Raji (cell line): ENCODE results near the gene CIT.

ENCODE experiments used
- POLR2A ChIP-seq: IDR thresholded peaks from 2 replicates; pipeline ENCODE4 v1.6.1; 2011; ENCODE audit warnings: low read depth, low read length, control low read depth; ENCODE audit not compliant: insufficient read depth

The CIT gene

DNA sequence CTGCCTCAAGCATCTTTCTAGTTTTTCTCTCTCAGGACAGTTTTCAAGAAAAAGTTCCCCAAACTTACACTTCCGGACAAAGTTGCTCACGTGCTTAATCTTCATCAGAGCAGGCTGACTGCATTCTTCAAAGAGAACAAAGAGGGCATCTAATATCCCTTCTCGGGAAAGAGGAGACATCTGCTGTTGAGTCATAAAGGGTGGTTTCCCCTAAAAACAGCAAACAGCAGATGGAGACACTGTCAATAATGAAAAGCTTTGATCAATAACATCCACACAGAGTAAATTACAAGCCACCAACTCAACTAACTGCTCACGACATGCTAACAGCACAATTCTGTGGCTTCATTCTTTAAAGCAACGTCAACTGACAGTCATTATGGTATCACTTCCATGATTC is 8.1 kb downstream of the CIT start:
- TF ChIP-seq POLR2A: no peak

DNA sequence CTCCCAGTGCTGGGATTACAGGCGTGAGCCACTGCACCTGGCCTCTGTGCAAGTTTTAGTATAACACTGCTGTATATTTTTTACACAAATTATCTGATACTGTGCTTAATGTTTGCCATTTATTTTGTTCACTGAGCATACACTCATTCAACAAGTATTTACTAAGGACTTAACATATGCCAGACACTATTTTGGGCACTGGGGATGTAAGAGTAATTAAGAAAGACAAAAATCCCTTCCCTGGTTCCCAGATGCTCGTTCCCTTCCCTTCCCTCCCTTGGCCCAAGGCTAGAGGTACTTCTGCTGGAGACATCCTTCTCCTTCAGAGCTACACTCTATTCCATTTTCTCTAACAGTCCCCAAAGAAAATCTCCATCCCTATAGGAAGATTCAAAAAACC is 12.5 kb downstream of the CIT start:
- TF ChIP-seq POLR2A: no peak

DNA sequence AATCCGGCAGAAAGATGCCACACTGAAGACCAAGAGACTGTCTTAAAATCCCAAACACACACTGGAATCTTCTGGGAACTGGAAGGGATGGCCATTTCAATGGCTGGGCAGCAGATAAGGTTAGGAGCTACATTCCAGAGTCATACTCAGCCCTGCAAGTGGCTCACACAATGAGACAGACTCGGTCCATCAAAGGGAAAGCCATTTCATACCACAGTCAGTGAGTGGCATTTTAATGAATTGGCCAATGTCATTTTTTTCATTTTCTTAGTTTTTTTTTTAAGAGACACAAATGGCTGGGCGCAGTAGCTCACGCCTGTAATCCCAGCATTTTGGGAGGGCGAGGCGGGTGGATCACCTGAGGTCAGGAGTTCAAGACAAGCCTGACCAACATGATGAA is 17.9 kb downstream of the CIT start:
- no peak for TF ChIP-seq POLR2A

DNA sequence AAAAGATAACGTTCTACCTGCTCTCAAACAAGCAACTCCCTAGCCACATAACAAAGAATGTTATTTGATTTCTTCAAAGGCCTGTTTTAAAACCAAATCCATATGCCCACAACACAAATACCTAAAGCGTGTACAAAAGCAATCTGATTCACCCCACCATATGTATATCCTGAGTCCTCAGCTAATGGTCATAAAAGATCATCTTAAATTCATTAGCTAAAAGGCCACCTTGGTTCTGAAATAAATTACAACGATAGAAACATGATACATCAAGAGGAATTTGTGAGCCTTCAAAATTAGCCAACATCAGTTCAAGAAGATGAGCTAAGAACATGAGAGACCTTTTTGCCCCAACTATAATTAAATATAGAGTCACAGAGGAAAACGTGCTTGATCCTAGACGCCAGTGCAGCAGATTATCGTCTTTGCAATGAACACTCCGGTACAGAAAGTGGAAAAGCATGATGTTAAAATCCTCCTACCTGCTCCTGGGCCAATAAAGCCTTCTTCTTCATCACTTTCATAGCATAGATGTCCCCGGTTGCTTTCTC is 20.0 kb downstream of the CIT start:
- TF ChIP-seq POLR2A: no peak

DNA sequence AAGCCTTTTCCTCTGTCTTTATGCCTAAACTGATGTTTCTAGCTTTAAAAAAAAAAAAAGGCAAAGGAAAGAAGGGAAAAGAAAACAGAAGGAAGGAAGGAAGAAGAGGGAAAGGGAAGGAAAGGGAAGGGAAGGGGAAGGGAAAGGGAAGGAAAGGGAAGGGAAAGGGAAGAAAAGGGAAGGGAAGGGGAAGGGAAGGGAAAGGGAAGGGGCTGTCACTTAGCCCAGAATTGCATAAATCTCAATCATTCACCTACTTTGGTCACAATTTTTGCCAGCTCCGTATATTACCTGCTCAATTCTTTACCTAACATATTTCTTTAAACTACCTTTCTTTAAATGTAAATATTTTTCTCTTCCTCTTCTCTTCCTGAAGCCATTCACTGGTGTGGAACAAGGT is 26.8 kb downstream of the CIT start:
- no peak for TF ChIP-seq POLR2A

DNA sequence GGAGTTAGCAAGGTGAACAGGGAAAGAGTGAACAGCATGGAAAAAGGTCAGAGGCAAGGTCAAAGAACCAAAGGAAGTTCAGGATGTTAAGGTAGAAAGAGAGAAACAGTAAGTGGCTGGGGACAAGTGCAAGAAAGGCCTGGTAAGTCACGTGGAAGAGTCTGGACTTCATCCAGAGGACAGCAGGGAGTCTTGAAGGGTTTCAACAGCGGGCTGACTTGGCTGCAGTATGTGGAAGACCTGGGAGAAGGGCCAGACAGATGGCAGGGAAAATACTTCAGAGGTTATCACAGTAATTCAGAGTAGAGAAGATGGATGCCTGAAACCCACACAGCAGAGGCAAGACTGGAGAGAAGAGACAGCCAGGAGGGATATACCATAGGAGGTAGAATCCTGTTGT is 34.0 kb downstream of the CIT start:
- TF ChIP-seq POLR2A: no peak

DNA sequence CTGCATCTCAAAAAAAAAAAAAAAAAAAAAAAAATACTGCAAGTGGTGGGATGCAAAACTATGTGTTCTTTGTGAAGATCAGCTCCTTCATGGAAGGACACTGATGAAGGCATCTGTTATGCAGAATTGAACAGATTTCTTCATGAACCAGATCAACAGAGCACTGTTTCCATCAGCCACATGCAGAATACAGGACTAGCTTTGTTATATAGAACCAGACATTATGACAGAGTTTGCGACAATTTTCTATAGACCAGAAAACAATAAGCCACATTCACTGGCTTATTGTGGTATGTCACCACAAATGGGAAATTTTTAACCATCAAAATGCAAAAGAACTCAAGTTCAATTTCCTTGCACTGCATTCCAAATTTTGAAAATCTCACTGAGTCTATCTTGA is 34.7 kb downstream of the CIT start:
- TF ChIP-seq POLR2A: no peak

DNA sequence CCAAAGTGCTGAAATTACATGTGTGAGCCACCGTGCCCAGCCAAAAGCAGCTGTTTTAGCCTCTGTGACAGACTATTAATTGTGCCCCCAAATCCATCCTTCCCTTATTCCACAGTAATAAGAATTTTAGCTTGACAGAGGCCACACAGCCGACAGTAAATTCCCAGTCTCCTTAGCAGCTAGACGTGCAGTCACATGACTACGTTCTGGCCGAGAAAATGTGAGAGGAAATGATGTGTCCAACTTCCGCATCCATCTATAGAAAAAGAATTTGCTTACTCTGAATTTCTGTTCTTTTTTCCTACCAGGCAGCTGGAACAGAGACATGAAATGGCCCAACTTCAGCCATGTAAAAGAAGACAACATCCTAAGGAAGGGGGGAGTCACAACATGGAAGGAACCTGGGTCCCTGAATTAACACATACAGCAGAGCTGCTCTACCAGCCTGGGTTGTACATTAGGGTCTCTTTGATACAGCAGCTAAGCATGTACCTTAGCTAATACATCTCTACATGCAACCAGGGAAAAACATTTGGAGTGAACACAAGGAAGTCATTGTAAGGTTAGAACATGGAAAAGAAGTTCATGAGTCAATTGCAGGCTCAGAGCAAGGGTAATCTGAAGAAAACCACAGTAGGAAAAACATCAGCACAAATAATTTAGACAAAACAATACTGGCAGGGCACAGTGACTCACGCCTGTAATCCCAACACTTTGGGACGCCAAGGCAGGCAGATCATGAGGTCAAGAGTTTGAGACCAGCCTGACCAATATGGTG is 35.5 kb downstream of the CIT start:
- TF ChIP-seq POLR2A: no peak

DNA sequence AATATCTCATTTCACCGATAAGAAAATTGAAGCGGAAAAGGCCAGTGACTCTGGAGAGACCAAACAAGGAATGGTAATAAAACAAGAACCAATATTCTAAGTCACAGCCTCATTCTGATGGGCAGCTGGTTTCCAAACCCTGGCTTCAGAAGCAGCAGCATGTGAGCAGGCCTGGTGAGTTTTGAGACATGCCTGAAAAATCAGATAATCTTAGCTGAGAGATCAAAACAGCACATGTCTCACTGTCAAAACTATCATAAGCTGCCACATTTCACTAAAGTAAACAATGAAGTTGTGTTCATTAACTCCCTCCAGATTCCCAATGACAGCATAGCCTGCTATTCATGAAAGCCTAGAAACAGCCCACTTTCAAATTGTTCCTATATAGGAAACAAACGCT is 36.5 kb downstream of the CIT start:
- TF ChIP-seq POLR2A: no peak

DNA sequence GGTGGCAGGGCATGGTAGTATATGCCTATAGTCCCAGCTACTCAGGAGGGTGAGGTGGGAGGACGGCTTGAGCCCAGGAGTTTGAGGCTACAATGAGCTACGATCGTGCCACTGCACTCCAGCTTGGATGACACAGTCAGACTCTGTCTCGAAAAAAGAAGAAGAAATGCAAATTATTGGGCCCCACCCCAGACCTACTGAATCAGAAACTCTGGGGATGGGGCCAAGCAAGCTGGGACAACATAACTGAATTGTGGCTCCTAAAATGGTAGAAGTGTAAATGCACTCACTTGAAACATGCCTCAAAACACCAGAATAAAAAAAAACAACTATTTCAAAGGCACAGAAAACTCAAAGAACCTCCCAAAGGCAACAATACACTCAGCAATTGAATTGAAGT is 37.0 kb downstream of the CIT start:
- TF ChIP-seq POLR2A: no peak

DNA sequence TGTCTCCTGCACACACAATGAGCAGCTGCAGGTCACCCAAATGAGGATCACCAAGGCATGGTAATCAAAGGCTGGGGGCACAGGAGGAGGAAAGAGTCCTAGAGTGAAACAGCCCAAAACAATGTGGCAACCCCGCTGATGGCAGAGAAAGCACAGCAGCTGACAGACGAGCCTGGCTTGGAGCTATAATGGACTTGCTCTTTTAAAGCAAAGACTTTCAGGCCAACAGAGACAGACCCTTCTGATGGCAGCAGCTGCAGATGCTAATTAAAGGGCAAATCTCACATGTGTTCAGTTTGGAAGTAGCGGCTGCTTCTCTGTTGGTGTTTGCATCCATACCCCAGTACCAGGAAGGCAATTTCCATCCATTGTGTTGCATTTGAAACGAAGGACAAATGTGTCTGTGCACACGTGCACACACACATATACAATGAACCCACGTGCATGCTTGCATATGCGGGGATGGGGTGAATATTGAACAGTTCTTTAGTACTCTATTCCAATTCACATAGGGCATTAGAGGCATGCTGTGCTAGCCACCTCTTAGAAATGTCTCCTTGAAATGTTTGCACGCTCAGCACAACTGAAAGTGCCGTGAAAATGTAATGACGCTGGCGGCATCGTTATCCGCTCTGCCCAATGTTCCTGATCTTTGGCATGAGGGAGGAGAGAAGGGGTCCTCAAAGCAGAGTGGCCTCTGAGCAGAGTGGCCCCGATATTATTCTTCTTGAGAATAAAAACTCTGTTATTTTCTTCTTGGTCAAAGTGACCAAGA is 38.1 kb downstream of the CIT start:
- no peak for TF ChIP-seq POLR2A

DNA sequence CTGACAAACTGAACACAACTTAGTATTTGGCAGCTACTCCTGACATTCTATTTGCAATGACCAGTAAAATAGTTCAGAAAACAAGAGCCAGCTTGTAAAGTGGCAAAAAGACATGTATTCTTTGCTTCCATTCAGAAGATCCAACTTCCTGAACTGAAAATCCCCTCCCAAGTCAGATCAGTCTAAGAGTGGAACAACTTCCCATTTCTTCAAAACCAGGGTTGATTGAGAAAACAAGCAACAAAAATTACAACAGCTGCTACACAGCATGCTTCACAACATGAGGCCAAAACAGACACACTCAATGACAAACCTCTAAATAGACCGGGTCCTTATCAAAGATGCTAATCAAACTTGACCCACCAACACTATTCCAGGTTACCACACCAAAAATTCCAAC is 40.3 kb downstream of the CIT start:
- TF ChIP-seq POLR2A: no peak

DNA sequence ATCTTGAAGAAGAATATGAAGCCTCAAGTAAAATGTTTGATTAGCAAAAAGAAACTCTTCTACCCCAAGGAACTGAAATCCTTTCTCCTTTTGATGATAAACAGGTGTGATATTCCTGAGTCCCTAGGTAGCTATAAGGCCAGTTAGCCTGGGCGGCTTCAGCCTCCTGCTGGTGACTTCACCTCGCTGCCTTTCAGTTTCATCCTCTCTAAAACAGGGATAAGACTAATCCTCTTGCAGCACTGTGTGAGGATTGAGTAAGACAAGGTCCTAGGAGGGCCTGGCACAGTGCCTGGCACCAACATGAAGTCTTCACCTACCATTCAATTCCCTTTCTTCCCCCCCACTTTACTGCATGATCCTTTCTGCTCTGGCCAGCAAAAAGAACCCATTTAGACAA is 42.1 kb downstream of the CIT start:
- TF ChIP-seq POLR2A: no peak

DNA sequence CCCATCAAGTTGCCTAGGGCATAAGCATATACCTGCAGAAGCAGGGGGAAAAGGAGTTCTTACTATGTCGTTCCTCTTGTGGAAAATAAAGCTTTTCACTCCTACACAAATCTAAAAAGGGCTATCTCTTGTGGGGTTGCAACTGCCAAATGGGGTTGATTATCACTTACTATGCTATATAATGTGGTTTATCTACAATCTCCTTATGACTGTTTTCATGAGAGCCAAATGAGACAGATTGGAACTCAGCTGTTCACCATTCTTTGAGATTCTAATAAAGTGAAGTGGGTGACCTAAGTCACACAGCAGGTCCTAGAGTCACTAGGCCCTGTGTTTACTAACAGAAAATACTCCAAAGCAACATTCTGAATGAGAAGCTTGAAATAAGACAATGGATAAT is 47.7 kb downstream of the CIT start:
- no peak for TF ChIP-seq POLR2A

DNA sequence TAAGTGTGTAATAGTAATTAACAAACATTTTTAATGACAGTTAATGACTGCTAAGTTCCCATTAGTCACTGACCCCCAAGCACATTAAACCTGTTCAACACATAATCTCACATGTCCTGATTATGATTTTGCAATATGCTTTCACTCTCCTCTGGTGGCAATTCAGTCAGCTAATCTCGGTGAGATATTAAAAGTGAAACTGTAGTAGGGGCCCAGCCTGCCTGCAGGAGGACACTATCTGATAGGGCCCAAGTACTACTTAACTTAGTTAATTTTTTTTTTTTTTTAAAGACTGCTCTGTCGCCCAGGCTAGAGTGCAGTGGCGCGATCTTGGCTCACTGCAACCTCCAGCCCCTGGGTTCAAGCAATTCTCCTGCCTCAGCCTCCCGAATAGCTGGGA is 48.8 kb downstream of the CIT start:
- TF ChIP-seq POLR2A: no peak

DNA sequence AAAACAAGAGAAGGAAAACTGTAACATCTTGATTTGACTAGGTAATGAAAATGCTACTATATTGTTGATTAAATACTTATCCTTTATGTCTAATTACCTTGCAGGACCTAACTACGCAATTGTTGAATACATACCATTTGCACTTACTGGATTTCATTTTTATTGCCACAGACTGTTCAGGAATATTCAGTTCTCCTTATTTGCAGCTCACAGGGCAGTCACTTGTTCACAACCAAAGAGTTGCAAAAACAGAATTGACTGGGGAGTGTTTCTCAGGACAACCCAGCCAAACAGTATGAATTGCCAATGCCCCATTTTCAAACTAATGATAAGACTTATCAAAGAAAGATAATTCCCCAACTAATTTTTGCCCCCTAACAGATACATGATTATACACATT is 49.4 kb downstream of the CIT start:
- TF ChIP-seq POLR2A: no peak
